ENCODE data around the gene BCL2L11.

Gene BCL2L11

DNA sequence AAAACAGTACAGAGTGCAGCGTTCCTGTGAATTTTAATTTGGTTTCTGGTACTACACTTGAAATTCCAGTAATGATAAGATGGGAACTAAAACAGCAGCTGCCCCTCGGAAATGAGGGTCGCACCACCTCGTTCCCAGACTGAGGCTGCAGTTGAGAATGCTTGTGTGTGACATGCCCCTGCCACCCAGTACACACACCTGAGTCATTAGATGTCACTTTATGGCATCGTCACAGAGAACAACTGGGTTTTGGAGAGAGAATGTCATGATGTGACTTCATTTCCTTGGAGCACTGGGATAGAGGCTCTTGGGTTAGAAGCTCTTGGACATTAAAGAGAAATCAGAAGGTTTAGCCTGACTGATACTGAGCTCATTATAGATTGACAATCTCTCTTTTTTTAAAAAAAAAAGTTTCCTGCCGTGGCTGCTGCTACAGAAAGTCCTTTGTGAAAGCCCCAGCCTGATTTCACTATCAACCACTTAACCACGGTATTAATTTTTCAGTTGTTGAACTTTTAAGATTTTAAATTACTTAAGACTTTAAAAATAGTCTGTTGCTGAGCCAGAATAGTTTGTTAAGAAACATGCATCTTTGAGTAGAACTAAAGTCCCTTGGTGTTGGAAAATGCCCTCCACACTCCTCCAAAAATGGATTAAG is 24.5 kb downstream of the BCL2L11 start:
- no peak for DNase-seq

DNA sequence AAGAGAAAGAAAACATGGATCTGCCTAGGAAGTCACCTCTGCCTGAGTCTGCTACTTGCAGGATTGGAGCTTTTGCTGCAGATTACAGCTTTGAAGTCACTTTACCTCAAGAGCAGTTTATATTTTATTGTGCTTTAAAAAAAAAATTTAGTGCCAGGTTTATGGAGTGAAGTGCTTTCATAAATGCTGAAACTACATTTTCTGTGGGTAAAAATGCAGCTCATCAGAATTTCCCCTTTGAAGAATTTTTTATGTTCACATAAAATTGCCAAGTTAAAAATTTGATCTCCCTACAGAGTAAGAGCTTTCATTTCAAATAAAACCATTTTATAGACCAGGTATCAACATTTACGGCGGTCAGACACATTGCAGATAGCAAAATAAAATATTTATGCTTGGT is 25.2 kb downstream of the BCL2L11 start:
- DNase-seq: no peak

DNA sequence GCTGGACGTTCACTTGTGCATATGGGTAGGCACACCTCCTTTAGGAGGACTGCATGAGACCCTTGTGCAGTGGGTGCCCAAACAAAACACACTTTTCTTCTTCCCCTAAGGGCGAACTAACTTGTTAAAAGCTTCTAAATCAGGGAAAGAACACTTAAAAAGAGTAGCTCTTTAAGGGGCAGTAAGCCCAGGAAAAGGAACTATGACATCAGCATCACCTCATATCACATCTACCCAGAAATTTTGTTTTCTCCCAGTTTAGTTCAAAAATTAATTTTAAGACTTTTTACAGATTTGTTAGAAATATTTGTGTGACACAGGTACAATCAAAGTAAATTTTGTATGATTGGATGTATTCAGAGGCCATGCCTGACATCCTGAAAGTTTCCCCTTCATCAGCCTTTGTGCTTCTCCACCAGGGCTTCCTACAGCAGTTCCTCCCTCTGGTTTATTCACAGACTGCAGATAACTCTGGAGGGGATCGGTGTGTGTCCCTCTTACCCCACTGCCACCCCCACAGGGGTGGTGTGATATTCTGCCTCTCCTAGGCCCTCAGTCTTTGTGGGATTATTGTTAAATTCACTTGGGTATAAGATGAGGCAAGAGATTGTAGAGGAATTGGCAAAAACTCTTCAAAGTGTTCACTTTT is 27.6 kb downstream of the BCL2L11 start:
- DNase-seq: no peak

DNA sequence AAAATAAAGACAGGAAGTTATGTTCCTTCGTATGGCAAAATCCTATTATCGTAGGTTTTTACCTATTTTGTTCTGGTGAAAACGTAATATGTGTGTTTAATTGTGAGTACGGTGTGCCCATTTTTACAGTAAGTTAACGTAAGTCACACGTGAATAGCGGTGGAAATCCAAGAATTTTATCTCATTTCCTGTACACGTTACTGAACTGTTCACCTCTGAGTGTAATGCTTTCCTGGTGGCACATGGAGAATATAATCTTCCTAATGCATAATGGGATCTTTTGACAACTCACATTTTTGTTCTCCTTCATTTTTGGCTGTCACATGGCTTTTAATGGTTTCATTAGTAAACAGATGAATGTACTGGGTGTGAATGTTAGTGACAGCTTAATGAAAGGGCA is 28.2 kb downstream of the BCL2L11 start:
- DNase-seq: no peak

DNA sequence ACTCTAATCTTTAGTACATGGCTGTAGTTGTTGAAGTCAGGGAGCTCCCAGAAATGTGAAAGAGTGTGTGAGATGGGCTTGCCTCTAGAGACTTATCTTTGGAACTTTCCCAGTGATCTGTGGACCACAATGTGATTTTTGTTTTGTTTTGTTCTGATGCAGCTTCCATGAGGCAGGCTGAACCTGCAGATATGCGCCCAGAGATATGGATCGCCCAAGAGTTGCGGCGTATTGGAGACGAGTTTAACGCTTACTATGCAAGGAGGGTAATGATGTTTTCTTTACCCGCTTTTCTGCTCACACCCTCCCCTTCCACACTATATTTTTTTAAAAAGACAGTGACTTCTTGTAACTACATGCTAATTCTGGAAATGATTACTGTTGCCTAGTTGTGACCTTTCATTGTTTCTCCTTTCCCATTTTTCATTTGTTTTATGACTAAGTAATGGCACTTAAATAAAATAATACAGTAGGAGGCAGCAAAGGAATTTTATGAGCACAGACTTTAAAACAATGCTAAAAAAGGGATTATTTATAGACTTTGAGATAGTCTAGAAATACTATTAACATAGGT is 29.3 kb downstream of the BCL2L11 start:
- DNase-seq: no peak

DNA sequence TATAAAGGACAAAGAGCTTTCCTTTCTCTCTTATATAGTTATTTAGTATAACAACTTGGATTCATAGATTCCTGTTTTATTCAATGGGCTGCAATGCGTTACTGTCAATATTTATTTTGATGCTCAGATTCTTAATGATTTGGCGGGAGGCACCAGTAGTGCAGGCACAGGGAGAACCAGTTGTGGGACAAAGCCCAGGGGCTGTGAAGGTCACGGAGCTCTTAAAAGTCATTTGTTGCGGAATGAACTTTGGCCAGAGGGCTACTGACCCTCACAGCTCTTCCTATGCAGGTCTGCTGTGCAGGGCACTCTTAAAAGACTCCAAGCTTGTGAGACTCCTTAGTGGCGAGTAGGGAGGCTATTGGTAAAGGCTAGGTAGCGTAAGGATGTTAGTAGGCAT is 34.0 kb downstream of the BCL2L11 start:
- no peak for DNase-seq

DNA sequence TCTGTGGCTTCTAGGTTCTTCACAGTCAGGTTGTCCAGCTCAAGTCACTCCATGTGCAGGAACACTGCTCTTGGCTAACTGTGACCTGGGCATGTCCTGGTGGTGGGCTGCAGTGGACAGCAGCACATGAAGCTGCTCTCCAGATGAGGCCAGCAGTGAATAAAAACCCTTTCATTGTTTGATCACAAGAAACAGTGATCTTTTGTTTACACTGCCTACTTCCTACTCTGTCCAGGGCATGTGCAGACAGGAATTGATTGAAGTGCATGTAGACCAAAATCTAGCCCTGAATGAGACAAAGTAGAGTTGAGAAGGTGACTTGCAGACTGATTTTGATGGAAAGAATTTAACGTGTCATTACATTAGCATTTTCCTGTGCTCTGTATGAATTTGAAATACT is 34.9 kb downstream of the BCL2L11 start:
- DNase-seq: peak; percentile 74

DNA sequence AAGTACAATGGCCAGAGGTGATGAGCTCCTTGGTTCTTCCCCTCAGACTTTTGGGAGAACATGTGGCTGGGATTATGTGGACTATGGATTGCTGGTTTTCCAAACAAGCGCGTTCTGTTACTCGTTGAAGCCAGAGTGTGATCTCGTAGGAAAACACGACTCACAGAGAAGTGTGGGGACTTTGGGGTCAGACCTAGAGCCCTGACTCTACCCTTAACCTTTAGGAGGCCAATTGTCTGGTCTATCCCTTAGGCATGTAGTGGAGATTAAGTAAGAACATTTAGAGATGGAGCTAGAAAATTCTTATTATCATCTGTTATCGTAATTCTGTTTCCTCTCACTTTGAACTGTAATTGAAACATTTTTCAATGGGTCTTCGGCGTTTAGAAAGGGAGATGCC is 35.8 kb downstream of the BCL2L11 start:
- DNase-seq: no peak

DNA sequence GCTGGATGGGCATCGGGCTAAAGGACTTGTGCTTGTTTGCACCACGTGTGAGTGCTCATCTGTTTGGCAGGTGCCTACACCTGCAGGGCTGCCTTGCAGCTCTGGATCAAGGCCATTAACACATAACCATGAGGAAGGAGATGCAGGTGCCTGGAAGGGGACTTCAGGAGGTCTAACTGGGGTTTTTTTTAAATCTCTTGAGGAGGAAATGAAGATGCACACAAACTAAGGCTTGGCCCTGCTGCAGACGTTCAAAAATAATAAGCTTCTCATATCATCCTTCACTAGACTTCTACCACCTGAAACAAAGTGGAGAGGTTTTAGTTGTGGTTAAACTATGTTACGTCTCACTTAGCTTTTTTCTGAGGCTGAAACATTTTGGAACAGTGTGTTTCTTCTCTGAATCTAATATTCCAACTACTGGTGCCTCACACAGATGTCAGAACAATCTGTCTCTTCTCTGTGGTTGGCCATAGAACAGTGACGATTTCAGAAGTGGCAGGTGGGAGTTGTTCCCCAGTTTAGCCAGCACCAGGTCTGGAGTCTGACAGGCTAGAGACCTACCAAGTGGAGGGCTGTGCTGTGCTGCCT is 36.5 kb downstream of the BCL2L11 start:
- DNase-seq: peak; percentile 77

DNA sequence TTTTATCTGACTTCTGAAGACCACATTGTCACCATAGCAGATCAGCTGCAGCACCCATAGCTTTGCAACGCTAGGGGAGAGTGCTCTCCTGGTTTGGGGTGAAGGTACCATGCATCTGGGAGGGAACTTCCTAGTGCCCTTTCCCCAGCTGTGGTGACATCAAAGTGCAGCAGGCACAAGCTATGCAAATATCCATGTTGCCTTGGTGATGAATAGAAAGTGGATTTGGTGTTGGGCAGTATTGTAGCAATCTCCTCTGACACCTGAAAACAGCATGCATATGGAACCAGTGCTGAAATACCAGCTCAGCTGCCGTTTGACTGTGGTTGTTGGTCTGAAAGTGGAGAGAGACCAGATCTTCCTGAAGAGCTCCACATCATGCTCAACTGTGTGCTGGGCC is 37.1 kb downstream of the BCL2L11 start:
- peak; percentile 34 for DNase-seq

DNA sequence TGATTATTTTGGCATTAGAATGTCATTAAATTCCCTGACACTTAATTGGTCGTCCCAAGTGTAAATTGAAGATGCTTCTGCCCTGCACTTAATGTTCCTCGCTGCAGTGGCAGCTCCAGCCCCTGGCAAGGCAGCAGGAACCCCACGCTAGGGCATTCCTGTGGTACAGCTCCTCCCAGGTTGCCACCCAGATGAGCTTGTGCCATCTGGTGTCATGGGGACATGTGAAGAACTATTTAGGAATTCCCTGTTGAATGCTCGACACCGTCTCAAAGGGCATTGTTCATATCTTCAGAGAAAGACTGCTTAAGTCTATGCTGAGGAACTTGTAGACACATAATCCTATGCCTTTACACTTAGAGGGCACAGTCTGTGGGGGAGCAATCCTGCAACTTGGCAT is 38.9 kb downstream of the BCL2L11 start:
- no peak for DNase-seq

DNA sequence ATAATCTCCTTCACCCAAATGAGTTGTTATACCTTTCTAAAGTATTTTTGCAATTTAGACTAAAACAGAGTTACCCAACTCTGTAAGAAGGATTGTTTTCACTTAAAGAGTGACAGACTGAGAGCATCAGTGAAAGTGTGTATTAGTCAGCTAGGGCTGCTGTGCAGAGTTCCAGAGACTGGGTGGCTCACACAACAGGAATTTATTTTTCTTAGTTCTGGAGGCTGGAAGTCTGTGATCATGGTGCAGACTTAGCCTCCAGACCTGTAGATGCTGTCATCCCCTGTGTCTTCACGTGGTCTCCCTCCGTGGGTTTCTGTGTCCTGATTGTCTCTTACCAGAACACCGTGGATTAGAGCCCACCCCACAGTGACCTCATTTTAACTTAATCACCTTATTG is 40.0 kb downstream of the BCL2L11 start:
- DNase-seq: no peak

DNA sequence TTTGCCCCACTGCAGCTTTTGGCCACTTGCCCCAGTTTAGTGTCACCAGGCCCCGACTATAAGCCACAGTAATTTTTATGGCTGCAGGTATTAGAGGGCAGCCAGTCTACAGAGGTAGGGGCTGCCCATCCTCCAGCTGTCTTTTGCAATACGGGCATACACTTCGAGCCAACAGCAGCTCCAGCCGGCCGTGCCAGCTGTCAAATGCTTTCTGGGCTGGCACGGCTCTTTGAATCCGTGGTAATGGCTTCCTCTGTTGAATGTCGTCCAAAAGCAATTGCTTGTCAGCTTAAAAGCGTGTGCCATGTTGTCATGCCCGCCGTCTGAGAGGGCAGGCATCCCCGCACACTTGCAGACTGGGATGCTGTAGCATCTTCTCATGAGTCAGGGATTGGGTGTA is 41.3 kb downstream of the BCL2L11 start:
- DNase-seq: no peak

DNA sequence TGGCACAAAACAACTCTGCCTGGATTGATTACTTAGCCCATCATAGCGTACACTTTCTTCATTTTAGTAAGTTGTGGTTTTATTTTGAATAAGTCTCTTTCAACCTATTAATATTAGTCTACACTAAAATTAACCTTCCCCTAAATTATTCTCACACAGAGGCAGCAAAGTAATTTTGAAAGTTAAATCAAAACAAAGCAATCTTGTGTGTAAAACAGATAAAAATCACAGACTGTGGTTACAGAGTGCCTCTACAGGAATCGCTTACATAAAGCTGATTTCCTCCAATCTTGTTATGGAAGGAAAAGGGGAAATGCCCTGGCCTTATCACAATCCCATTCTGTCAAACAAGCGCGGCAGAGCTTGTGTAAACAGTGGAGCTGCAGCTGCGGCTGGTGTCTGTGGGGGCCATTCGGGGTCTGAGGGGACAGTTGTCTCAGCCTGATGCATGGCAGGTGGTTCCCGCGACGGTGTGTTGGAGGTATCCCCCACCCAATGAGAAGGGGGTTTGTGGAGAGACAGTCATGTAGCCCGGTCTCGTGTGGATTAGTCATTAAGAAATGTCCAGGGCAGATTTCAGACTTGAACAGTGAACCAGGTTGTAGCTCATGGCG is 42.1 kb downstream of the BCL2L11 start:
- no peak for DNase-seq

DNA sequence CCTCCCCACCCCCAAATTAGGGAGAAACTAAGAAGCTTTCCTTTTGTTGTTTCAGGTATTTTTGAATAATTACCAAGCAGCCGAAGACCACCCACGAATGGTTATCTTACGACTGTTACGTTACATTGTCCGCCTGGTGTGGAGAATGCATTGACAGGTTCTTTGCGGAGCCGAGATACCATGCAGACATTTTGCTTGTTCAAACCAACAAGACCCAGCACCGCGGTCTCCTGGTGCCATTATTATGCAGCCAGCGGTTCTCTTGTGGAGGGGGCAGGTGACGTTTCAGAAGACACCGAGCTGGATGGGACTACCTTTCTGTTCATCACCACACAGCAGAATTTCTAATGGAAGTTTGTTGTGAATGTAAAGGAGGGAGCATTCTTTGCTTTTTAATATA is 43.4 kb downstream of the BCL2L11 start:
- no peak for DNase-seq

DNA sequence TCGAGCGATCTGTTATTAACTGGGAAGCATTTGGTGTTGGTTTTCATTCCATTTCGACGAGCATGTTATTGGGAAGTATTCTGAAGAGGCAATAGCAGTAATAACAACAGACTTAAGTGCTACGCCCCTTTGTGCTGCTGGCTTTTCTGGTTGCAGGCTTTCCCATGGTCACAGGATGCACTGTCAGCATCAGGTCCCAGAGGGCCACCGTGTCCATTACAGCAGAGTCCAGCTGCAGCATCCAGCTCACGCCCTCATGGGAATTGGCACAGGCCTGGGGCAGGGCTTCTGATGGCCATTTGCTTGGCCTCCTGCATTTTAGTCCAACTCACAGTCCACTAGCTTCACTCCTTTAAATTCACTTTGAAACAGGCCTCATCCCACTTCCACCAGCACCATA is 44.4 kb downstream of the BCL2L11 start:
- no peak for DNase-seq

DNA sequence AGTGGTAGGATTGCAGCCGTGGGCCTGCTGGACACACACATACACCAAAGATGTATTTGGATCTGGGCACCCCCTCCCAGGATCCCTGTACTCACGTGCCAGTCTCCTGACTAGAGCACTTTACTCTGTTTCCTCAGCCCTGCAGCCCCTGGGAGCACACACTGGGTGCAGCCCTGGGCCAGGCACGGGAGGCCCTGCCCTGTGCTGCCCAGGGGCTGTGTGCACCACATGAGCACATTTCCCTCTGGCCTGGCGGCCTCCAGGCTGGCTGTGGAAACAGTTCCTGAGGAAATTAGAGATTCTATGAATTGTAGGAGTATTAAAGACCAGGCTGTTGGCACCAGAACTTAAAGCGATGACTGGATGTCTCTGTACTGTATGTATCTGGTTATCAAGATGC is 45.4 kb downstream of the BCL2L11 start:
- no peak for DNase-seq

DNA sequence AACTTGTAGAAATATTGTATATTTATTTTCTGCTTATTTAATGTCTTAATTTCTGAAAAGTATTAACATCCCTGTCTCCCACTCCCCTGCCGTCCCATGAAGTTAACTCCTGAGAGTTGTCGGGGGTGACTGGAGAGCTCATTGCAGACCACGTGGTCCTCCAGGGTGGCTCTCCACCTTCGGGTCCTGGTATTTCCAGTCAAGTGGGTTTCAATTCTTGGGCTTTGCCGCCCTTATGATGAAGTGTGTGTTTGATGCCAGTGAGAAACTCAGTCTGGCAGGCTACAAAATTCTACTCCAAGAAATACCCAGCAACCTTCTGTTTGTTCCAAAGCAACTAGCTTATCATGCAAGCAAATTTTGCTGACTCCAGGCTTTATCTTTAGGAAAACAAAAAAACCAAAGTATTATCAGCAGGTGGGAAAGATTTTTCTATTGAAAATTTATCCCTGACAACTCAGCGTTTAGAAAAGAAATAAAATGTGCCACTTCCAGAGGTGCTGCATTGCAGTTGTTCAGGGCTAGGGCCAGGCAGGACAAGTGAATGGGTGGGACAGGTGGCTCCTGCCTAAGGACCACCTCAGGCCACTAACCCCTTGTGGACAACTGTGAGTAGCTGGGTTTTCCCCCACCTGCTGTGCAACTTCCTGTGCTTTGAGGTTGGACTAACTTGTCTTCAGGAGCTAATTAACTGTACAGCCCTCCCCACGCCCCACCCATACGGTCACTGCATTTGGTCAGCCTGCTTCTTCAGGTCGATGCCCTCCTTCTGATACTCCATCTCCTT is 46.6 kb downstream of the BCL2L11 start:
- DNase-seq: peak; percentile 12

DNA sequence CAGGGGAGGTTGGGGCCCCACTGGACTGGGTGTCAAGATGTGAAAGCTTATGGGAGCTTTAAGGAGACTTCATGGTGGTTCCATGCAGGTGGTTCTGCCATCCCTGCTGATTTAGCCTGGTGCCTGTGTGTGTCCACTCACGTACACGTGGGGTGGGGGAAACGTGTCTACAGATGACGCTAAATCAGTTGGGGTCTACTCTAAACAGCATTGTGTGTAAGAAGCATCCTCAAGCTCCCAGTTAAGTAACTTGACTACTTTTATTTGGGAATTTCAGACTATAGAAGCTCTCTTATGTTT is 47.1 kb downstream of the BCL2L11 start:
- DNase-seq: no peak

DNA sequence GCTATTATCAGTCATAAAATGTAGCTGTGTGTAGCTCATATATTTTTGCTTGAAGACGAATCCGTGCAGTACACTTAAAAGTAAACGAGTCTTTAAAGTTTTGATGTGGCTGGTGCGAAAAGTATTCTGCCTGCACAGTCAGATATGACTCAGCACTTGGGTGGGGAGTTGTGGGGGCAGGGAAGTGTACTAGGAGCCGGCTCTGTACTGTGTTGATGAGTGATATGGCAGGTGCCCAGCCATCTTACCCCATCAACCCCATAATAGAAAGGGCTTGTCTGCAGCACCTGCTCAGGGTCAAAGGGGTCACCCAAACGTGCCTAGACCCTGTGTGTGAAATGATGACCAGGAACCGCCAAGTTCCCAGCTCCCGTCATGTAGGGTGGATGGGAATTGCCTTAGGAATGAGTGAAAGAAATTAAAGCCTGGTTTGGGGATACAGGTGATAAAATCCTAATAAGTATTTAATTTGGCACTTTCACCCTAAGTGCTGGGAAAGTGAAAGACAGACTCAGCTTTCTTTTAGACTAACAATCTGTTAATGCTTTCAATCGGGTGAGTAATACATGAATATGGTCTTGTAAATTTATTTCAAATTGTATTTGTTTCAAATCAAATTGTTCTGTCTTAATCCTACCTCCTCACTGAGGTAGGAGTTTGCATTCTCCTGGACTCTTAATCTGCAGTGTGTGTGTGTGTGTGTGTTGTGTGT is 48.0 kb downstream of the BCL2L11 start:
- DNase-seq: peak; percentile 55

DNA sequence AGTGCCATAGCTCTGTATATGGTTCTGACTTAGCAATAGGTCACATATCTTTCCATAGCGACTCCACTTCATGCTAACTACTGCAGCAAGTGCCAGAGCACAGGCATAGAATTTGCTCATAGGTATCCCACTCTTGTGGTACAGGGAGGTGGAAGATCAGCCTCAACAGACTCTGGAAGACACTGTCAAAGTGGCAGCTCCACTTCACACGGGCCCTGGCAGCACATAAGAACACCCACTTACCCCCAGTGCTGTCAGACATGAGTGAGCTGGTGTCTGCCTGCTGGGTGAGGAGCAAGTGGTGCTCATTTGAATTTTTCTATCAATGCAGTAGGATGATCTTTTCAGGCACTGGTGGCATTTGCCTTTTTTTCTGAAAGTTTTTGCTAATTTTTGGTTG is 48.6 kb downstream of the BCL2L11 start:
- no peak for DNase-seq

DNA sequence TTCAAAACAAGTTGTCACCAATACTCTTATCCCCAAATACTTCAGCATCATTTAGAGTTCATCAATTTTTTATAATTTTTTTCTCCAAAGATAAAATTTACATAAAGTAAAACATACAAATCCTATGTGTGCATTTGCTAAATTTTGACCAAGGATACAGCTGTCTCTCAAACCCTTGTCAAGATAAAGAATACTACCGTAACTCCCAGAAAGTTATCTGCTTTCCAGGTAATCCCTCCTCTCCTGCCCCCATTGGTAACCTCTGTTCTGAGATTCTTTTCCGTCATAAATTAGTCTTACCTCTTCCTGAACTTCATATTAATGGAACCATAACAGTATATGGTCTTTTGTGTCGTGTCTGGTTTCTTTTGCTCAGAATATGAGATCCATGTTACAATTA is 49.2 kb downstream of the BCL2L11 start:
- DNase-seq: no peak

Data from NCI-H510A treated with DMSO at 0.1 percent for 48 hours (cell line).